GM23248 (cell line): ENCODE results near the gene PRDM16.

Source experiments
- EZH2 ChIP-seq: fragments of 200-600 bp; sonication (generic); IDR thresholded peaks from 2 replicates; pipeline ENCODE4 v1.6.1; 2018; ENCODE audit warnings: antibody characterized with exemption, mild to moderate bottlenecking; ENCODE audit not compliant: insufficient read depth, poor library complexity, severe bottlenecking
- EZH2phosphoT487 ChIP-seq: fragments of 200-600 bp; sonication (generic); IDR thresholded peaks from 2 replicates; pipeline ENCODE4 v1.6.1; 2018; ENCODE audit warnings: antibody characterized with exemption, moderate library complexity, mild to moderate bottlenecking, low read depth; ENCODE audit not compliant: insufficient read depth

- TF ChIP-seq EZH2phosphoT487 (0 out of 2 replicates have a peak, but pooled peaks have one; percentile 52), EZH2 (no peak)
Observed at GRCh38 chr1:3219005-3219790, 150.2 kb downstream of the PRDM16 start.
